ENCODE results near the gene KLK11. TPM values are rescaled to one million over a fixed set of nuclear protein-coding genes. Genes with fewer than 3 reads are reported as not detected.

KLK11 gene
- total and polyA plus RNA-seq, 10 of the 15 experiments (the other 5 are each of a cell fraction or from before 2014, with no cell fraction given), result not detected

GRCh38 chr19:51003316-51003715, 23.1 kb downstream of the KLK11 start:
- POLR2A ChIA-PET, result no interaction called here
- in situ Hi-C loops (cut with MboI), result no loop called here

More at GRCh38 chr19:51003316-51003715, 23.1 kb downstream of the KLK11 start:
- Histone ChIP-seq H3K9ac (ENCODE audit: control insufficient read depth, insufficient read depth, low read length) (no peak overlapping the region), H4K20me1 (ENCODE audit: control insufficient read depth, insufficient read depth) (no peaks in the 10 kb centered on the region), H3K27ac (ENCODE audit: control insufficient read depth, insufficient read depth) (no peak overlapping the region), H3K4me3 (no peak overlapping the region), H3K4me1 (ENCODE audit: control insufficient read depth, insufficient read depth, low read length) (no peaks in the 10 kb centered on the region), H3K9me3 (replicated peaks; ENCODE audit: control insufficient read depth, insufficient read depth, low read length) (no peaks in the 10 kb centered on the region), H3K36me3 (ENCODE audit: control insufficient read depth in 2 of 2, insufficient read depth in 2 of 2, low read length in 1 of 2) (no peaks in the 10 kb centered on the region), H3K79me2 (ENCODE audit: control insufficient read depth, insufficient read depth, low read length) (no peaks in the 10 kb centered on the region), H3K27me3 (replicated peaks in 1 of 2; ENCODE audit: control insufficient read depth in 2 of 2, insufficient read depth in 2 of 2, low read length in 1 of 2) (no peaks in the 10 kb centered on the region), H3K4me2 (ENCODE audit: control insufficient read depth, insufficient read depth) (no peak overlapping the region), H2AFZ (ENCODE audit: control insufficient read depth, low read depth, low read length) (no peak overlapping the region)
- SMC1A ChIA-PET (ENCODE audit: uncharacterized antibody, unreplicated experiment), result no interaction called here
- FAIRE-seq (no peak), ATAC-seq (no peak), DNase-seq (ENCODE audit: low read depth, low spot score) (no peak)
- RAD21 ChIA-PET (ENCODE audit: unreplicated experiment), result no interaction called here
- CTCF ChIA-PET, result no interaction called here
- TF ChIP-seq NFYB (IDR thresholded peaks at IDR 0.05; ENCODE audit: insufficient read depth, low read depth, low read length), result no peak
- no peak for TF ChIP-seq SRF (IDR thresholded peaks at IDR 0.05; ENCODE audit: low read depth in 2 of 2, low read length in 2 of 2)
- no peak for TF ChIP-seq ETV6 (conservative IDR thresholded peaks at IDR 0.05 in 1 of 2, IDR thresholded peaks at IDR 0.05 in 1 of 2; ENCODE audit: borderline replicate concordance in 1 of 2, low read depth in 1 of 2)
- no peak for TF ChIP-seq CBFB (IDR thresholded peaks at IDR 0.05; ENCODE audit: low read depth)
- TF ChIP-seq NR2F1 (conservative IDR thresholded peaks at IDR 0.05), result no peak
- no peak for TF ChIP-seq NFIC (IDR thresholded peaks at IDR 0.05; ENCODE audit: low read depth, low read length)
- TF ChIP-seq ZNF592 (IDR thresholded peaks at IDR 0.05), result no peak
- no peak for TF ChIP-seq SIN3A (IDR thresholded peaks at IDR 0.05; ENCODE audit: low read depth, low read length)
- no peak for TF ChIP-seq TAF1 (IDR thresholded peaks at IDR 0.05; ENCODE audit: borderline replicate concordance, low read depth, low read length)
- TF ChIP-seq CBX3 (IDR thresholded peaks at IDR 0.05; ENCODE audit: borderline replicate concordance, low read depth), result no peak
- no peak for TF ChIP-seq HDAC2 (IDR thresholded peaks at IDR 0.05)
- no peak for TF ChIP-seq STAT1 (conservative IDR thresholded peaks at IDR 0.05)
- TF ChIP-seq CREM (IDR thresholded peaks at IDR 0.05; ENCODE audit: low read depth), result no peak
- TF ChIP-seq NFYA (IDR thresholded peaks at IDR 0.05; ENCODE audit: borderline replicate concordance, low read depth, low read length), result no peak
- no peak for TF ChIP-seq BCLAF1 (IDR thresholded peaks at IDR 0.05)
- 32% methylated on average over 7 of the region's 7 CpGs for WGBS (ENCODE audit: insufficient coverage, insufficient replicate concordance, low lambda C conversion rate, missing lambda C conversion rate)
- no TSS peak for BruUV-seq (replicated peaks)
- intact Hi-C loops (cut with micrococcal nuclease; ENCODE audit: unreplicated experiment), result no loop called here
